ENCODE measurements around the gene WDFY4.

Gene WDFY4

DNA sequence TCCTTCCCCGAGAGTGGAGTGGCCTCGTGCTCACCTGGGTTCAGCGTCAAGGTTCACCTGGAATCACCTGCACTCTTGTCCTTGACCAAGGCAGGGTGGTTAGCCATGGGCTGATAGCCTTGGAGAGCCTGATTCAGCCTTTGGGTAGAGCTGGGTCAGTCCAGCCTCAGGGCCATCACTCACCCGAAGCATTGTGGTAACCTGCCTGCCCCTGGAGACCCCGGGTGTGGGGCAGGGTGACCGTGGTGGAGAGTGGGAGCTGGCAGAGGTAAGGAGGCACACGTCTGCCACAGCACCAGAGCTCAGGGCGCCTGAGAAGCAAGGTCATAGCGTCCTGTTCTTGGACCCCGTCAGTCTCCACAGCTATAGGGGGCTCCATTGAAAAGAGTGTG is 27.8 kb upstream of the WDFY4 start:
- DNase-seq: no peak

- DNase-seq: no peak
Measured at GRCh38 chr10:48657416-48657815, 27.3 kb upstream of the WDFY4 start.

- DNase-seq: peak; percentile 60
Measured at GRCh38 chr10:48658243-48658974, 26.3 kb upstream of the WDFY4 start.

DNA sequence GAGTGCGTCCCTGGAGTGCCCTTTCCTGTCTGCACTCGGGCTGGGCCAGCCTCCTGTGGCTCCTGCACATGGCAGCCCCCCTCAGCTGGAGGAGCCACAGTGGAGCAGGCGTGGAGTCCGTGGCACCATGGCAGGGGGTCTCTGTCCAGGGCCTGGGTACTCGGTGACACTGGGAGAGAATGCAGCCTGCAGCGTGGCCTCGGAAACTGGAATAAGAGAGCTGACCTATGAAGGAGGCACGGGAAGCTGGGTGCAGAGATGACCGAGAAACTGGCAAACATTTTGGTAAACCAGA is 25.8 kb upstream of the WDFY4 start:
- DNase-seq: no peak

DNA sequence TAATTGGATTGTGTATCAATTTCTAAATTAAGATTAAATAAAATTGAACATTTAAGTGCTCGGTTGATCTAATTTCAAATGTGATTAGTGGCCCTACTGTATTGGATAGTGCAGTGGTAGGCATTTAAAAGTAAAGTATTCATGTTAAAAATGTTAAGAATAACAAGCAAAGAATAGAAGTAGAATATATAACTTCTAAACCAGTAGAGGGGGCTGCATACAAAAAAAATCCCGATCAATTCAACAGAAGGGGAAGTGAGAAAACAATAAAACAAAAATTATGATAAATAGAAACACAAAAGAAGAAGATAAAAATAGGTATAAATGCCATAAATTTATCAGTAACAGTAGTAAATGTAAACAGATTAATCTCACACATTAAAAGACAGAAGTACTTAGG is 24.9 kb upstream of the WDFY4 start:
- DNase-seq: peak; percentile 15

GRCh38 chr10:48661441-48661840 is 23.2 kb upstream of the WDFY4 start:
- DNase-seq: no peak

DNA sequence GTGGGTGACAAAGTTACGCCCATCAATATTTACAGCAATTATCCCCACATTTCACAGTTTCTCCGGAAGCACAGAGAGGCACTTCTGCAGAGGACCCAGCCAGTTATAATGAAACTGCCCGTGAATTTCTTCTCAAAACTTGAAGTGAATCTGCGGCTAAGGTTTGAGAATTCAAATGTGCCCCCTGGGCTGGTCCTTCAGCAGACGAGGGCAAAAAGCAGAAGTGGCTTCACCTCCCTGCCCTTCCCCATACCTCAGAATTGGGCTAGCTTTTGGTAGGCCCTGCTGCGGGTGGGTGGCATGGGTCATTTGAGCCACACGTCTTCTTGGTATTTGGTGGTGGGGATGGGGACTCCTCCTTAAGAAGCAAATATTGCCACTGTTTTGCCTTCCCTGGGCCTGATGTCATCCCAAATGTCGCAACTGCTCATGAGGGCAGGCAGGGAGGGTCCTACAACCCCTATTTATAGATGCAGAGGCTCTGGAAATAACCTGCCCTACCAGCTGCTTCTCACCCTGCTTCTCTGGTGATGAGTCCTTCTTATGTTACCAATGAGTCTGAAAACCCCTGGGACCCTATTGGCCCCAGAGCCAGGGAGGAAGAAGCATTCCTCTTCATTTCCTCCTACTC is 16.6 kb upstream of the WDFY4 start:
- no peak for DNase-seq

GRCh38 chr10:48670978-48671913 is 13.4 kb upstream of the WDFY4 start:
- peak; percentile 41 for DNase-seq

- DNase-seq: no peak
Measured at GRCh38 chr10:48671914-48672595, 12.6 kb upstream of the WDFY4 start.

GRCh38 chr10:48672596-48673265 is 11.9 kb upstream of the WDFY4 start:
- DNase-seq: no peak

GRCh38 chr10:48677625-48678024 is 7.0 kb upstream of the WDFY4 start:
- no peak for DNase-seq

GRCh38 chr10:48678041-48678440 is 6.6 kb upstream of the WDFY4 start:
- no peak for DNase-seq

DNA sequence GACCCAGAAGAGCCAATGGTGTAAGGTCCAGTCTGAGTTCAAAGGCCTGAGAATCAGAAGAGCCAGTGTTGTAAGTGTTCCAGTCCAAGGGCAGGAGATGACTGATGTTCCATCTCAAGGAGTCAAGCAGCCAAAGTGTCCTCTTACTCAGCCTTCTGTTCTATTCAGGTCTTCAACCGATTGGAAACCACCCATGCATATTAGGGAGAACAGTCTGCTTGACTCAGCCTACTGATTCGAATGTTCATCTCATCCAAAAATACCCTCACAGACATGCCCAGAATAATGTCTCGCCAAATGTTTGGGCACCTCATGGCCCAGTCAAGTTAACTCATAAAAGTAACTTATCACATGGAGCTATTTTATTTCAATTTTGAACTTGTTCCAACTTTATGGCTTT is 2.9 kb upstream of the WDFY4 start:
- DNase-seq: no peak

GRCh38 chr10:48682265-48682664 is 2.4 kb upstream of the WDFY4 start:
- DNase-seq: no peak

DNA sequence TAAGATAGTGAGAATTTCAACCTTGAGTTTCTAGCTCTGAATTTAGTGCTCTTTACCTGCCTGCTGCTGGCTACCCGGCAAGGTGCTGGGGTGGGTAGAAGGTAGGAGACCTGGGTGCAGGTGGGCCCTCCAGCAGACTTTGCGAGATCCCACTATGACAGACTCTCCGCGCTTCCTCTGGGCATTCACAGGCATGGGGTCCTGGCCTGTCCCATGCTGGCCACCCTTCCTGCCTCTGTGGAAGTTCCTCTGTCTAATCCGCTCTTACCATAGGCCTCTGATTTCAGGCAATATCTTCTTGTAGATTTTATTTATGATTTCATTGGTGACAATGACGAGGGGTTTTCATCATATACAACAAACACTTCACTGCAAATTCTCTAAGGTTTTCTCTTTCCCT is 1.2 kb upstream of the WDFY4 start:
- no peak for DNase-seq

DNA sequence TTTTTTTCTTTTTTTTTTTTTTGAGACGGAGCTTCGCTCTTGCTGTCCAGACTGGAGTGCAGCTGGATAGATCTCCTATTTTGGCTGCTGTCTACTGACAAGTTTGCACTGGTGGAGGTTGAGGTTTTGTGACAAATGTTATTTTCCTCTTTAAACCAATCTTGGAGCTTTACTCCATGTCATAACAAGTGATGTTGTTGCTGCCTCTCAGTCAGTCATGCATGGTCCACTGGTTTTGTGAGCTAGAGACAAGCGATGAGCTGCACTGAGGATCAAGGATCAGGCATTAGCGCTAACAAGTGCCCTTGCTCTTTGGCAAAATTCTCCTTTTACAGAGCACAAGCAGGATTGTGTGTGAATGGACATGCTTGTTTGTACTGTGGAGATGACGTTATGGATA is 805 bp upstream of the WDFY4 start:
- peak; percentile 62 for DNase-seq

DNA sequence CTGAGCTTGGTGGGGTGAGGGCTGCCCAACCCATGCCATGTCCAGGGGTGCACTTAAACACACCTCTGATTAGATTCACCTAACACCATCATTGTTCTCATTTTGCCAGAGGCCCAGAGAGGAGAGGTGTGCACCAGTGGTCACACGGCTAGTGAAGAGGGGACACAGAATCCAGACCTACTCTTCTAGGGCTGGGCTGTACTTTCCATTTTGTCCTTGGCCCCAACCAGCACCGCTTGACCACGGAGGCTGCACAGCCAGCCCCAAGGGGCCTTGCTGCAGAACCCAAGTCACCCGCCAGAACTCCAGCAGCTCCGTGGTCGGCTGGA is 246 bp upstream of the WDFY4 start:
- DNase-seq: no peak

- no peak for DNase-seq
Measured at GRCh38 chr10:48685731-48686130, 1.1 kb downstream of the WDFY4 start.

- DNase-seq: no peak
Measured at GRCh38 chr10:48690791-48691660, 6.4 kb downstream of the WDFY4 start.

DNA sequence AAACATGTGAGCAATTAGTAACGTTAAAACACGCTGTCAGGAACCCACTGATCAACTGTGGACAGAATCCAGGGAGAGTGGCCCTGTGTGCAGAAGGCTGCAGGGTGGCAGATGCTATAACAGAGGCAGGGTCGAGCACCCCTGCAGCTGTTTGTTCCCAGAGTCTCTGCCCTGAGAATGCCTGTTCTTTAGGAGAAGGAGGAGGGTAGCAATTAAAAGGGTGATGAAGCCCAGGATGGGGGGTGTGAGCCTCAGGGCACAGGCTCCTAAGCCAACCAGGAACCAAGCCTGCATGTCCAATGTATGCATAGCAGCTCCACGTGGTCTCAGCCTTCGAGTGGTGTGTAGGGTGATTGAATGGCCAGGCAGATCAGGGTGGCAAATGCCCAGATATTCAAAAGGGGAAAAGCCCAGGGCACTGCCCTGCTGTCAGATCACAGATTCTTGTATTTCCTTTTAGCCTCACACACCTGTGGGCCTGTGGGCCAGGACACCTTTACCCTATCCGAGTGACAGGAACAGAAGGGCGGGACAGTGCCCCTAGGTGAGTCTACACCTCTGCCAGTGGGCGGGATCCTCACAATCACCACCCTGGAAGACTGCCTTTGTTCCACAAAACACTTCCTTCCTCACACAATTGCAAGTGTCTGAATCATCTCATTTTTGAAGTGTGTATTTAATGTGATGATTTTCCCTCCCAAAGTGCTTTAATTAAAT is 7.3 kb downstream of the WDFY4 start:
- peak; percentile 11 for DNase-seq

- DNase-seq: no peak
Measured at GRCh38 chr10:48692748-48693147, 8.1 kb downstream of the WDFY4 start.

Measured in NCI-H345 (cell line).